ENCODE data around the gene SUPT6H. TPM values are rescaled to one million over a fixed set of nuclear protein-coding genes. Genes with fewer than 3 reads are reported as not detected.

The SUPT6H gene
- total and polyA plus RNA-seq, 8 donors = 21.8 to 49.0 (median 30.0) TPM

DNA sequence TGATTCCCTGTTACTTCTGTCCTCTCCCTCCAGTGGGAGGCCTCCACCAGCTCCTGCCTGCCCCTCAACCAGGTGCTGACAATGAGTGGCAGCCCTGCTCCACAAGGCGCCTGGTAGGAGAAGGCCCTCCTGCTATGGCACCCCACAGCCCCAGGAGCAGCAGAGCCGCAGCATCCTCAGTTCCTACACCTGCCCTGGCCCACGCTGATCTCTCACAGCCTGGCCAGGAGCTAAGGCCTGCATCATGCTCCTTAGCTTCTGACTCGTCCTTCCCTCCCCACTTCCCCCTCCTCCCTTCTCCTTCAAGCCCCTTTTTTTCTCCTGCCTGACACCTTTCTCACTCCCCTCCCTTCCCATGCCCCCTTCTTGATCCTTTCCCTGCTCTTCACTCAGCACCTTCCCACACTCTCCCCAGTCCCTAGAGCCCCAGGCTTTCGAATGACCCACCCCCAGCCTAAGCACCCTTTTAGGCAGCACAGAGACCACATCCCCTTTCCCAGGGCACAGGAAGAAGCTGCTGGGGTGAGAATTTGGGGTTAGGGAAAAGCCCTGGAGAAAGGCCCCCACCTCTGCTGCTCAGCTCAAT lies 43.2 kb downstream of the SUPT6H start:
- TF ChIP-seq, protein P1, sequence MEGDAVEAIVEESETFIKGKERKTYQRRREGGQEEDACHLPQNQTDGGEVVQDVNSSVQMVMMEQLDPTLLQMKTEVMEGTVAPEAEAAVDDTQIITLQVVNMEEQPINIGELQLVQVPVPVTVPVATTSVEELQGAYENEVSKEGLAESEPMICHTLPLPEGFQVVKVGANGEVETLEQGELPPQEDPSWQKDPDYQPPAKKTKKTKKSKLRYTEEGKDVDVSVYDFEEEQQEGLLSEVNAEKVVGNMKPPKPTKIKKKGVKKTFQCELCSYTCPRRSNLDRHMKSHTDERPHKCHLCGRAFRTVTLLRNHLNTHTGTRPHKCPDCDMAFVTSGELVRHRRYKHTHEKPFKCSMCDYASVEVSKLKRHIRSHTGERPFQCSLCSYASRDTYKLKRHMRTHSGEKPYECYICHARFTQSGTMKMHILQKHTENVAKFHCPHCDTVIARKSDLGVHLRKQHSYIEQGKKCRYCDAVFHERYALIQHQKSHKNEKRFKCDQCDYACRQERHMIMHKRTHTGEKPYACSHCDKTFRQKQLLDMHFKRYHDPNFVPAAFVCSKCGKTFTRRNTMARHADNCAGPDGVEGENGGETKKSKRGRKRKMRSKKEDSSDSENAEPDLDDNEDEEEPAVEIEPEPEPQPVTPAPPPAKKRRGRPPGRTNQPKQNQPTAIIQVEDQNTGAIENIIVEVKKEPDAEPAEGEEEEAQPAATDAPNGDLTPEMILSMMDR (IDR thresholded peaks at IDR 0.05) = no peak
- intact Hi-C loops (cut with DNase I) = no loop called here
- Histone ChIP-seq H3K27me3 (no peaks in the 10 kb centered on the region), H3K4me3 (no peak overlapping the region), H3K9me3 (no peaks in the 10 kb centered on the region), H3K36me3 (peaks cover 0 to 23% (median 21%) of the 10 kb centered on the region in 3 donors), H3K4me1 (no peaks in the 10 kb centered on the region), H3K27ac (no peak overlapping the region)
- ATAC-seq (no peak), FAIRE-seq (no peak), DNase-seq (peak in 1 of 6 donors; percentile 39)
- WGBS, 2 donors = 81 to 90% methylated on average over 5 of the region's 5 CpGs

DNA sequence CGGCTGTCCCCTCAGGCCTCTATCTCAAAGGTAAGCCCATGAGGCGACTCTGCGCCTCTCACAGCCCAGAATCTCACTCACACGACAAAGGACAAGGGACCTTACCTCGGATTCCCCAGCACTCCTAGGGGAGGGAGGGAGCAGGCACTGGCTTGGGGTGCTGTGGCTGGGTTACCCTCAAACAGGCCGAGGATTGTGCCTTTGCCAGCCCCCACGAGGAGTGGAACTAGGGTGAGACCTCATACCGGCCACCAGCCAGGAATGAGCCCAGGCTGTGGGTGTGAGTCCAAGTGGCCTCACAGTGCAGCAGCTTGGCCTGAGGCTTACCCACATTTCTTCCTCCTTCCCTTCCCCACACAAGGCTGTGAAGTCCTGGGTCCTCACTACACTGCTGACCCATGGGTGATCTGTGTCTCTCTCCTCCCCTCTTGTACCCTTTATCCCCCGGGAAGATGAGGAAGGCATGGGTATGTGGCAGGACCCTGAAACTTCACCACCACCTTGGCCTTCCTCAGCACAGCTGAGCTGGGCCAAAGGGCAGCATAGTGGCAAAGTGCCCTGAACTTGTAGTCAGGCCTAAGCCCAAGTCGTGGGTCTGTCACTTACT lies 43.8 kb downstream of the SUPT6H start:
- intact Hi-C loops (cut with DNase I) = no loop called here
- WGBS, 2 donors = 72 to 74% methylated on average over 10 of the region's 10 CpGs
- Histone ChIP-seq H3K36me3 (peaks cover 0 to 17% (median 14%) of the 10 kb centered on the region in 3 donors), H3K4me1 (no peaks in the 10 kb centered on the region), H3K27me3 (no peaks in the 10 kb centered on the region), H3K9me3 (no peaks in the 10 kb centered on the region), H3K4me3 (no peak overlapping the region), H3K27ac (no peak overlapping the region)
- FAIRE-seq = no peak
- TF ChIP-seq, protein P1 (IDR thresholded peaks at IDR 0.05) = no peak
- no peak for DNase-seq
- ATAC-seq = no peak

DNA sequence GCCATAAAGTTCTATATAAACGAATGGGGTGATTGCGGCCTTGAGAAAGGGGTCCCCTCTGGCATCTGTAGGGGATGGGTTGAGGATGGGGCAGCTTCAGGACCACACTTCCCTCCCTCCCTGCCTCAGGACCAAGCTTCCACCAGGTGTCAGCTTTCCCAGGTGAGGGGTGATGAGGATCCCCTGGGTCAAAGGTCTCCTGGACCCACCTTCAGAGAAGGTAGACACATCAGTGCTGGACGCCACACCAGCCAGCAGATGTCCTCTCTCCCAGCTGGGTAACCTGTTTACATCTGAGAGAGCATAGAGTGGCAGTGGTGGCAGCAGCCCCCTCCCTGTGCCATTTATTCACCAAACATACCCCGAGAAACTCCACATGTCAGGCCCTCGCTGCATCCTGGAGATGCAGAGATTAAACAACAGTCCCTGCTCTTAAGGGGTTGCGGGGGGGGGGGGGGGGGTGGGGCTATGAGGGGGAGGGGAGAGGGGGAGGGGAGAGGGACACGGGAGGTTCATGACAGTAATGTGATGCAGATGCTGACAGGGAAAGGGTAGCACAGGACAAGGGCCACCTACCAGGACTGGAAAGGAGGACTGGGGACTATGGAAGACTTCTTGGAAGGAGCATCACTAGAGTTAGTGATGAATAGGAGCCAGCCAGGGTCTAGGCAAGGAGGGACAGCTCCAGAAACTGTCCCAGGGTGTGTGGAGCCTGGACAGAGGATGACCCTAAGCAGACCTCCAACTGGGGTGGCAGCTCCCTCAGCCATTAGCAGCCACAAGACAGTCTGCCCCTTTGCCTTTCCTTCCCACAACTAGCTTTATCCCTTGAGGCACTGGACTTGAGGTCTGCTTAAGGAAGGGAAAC lies 44.7 kb downstream of the SUPT6H start:
- WGBS, 2 donors = 45 to 50% methylated on average over 5 to 7 of the region's 7 CpGs
- Histone ChIP-seq H3K27ac (no peak overlapping the region), H3K9me3 (no peaks in the 10 kb centered on the region), H3K36me3 (peaks cover 0 to 8% (median 5%) of the 10 kb centered on the region in 3 donors), H3K4me1 (peaks cover 2 to 3% (median 3%) of the 10 kb centered on the region in 3 donors), H3K27me3 (no peaks in the 10 kb centered on the region), H3K4me3 (no peak overlapping the region)
- FAIRE-seq (no peak), ATAC-seq (no peak), DNase-seq (no peak)
- TF ChIP-seq, protein P1 (IDR thresholded peaks at IDR 0.05) = no peak
- intact Hi-C loops (cut with DNase I) = no loop called here

DNA sequence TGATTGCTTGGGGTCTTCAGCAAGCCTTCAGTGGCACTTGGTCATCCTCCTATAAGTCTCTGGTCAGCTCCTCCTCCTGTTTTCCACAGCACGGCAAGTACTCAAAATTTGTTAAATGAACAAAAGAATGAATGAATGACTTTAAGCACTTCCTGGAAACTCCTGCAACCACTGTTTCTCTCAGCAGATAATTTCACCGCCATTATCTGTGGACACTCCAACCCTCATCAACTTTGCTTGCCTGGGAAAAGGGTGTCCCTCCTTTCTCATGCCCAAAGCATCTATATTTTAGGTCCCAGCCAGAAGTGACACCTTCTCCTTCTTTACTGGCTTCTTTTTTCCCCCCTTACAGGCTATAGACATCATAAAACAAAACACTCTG lies 45.3 kb downstream of the SUPT6H start:
- H3K36me3 ChIP-seq = peaks cover 0 to 2% (median 0%) of the 10 kb centered on the region in 3 donors
- intact Hi-C loops (cut with DNase I) = no loop called here
- DNase-seq = no peak
- no peak overlapping the region for H3K4me3 ChIP-seq
- TF ChIP-seq, protein P1 (IDR thresholded peaks at IDR 0.05) = no peak
- H3K27me3 ChIP-seq = no peaks in the 10 kb centered on the region
- no peak for FAIRE-seq
- ATAC-seq = no peak
- peaks cover 3 to 6% (median 5%) of the 10 kb centered on the region in 3 donors for H3K4me1 ChIP-seq
- WGBS, 2 donors = 64 to 81% methylated on average over 2 of the region's 2 CpGs
- H3K9me3 ChIP-seq = no peaks in the 10 kb centered on the region
- no peak overlapping the region for H3K27ac ChIP-seq
